ENCODE measurements around the gene RAB6B. TPM values are rescaled to one million over a fixed set of nuclear protein-coding genes. Genes with fewer than 3 reads are reported as not detected.

Gene RAB6B
- total and polyA plus RNA-seq, 2 of the 8 experiments (the other 6 are each of a cell fraction or from before 2014, with no cell fraction given): 7.9 to 15.6 TPM

DNA sequence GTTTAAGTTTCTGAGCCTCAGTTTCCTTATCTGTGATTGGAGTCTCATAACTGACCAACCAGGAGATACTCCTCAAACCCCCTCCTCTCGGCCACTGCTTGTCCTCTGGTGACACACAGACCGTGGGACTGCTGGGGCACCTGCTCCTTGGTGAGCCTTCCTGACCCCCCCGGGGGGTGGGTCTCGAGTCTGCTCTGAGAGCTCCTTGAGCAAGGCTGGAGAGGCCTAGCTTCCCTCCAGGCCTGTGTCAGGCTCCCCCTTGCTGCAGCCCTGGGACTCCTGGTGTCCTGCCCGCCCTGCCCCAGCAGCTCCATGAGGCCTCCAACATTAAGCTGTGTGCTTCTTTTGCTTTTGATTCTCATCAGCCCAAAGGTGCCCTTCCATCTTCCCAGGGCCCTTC lies 62.4 kb downstream of the RAB6B start (continued):
- TF ChIP-seq SP2 (IDR thresholded peaks at IDR 0.05; ENCODE audit: low read length) (no peak), JUN (IDR thresholded peaks at IDR 0.05; ENCODE audit: low read depth, low read length) (no peak), RAD21 (IDR thresholded peaks at IDR 0.05 in 1 of 2, conservative IDR thresholded peaks at IDR 0.05 in 1 of 2; ENCODE audit: low read depth in 2 of 2, low read length in 2 of 2) (no peak), POU5F1 (IDR thresholded peaks at IDR 0.05; ENCODE audit: low read depth, low read length) (no peak), TAF1 (IDR thresholded peaks at IDR 0.05; ENCODE audit: low read depth, low read length) (no peak), HDAC2 (IDR thresholded peaks at IDR 0.05; ENCODE audit: borderline replicate concordance in 1 of 2, low read depth in 2 of 2, low read length in 2 of 2) (no peak)

Measured in H1 (cell line).